Stimulated activated CD4-positive, alpha-beta T cell treated with anti-CD3 and anti-CD28 coated beads, Interleukin-4, amount 100 ng/mL, for 48 hours (primary cell): Measurements from ENCODE around the gene MDM1.

Experiments
- DNase-seq, 2 donors: peaks; one replicate each; pipeline ENCODE4 v3.0.0-alpha.2; 2020; ENCODE audit warnings: low read depth in 2 of 2

The MDM1 gene

GRCh38 chr12:68321140-68321539, 11.0 kb downstream of the MDM1 start:
- DNase-seq, result no peak

GRCh38 chr12:68319988-68320623, 12.1 kb downstream of the MDM1 start:
- DNase-seq, result no peak

- DNase-seq, result peak; percentile 12 to 15
Observed at GRCh38 chr12:68317047-68317667, 15.0 kb downstream of the MDM1 start.

- DNase-seq, result no peak
Observed at GRCh38 chr12:68310370-68310769, 21.8 kb downstream of the MDM1 start.

- no peak for DNase-seq
Observed at GRCh38 chr12:68306564-68306963, 25.6 kb downstream of the MDM1 start.

- DNase-seq, result no peak
Observed at GRCh38 chr12:68305278-68305677, 26.9 kb downstream of the MDM1 start.

- DNase-seq, result no peak
Observed at GRCh38 chr12:68304626-68305025, 27.5 kb downstream of the MDM1 start.

GRCh38 chr12:68303850-68304249, 28.3 kb downstream of the MDM1 start:
- no peak for DNase-seq

- no peak for DNase-seq
Observed at GRCh38 chr12:68297929-68298328, 34.2 kb downstream of the MDM1 start.

- no peak for DNase-seq
Observed at GRCh38 chr12:68294251-68294650, 37.9 kb downstream of the MDM1 start.

- no peak for DNase-seq
Observed at GRCh38 chr12:68293347-68293746, 38.8 kb downstream of the MDM1 start.

GRCh38 chr12:68292151-68292943, 39.8 kb downstream of the MDM1 start:
- no peak for DNase-seq

GRCh38 chr12:68291396-68292036, 40.6 kb downstream of the MDM1 start:
- DNase-seq, result no peak

GRCh38 chr12:68290126-68290525, 42.0 kb downstream of the MDM1 start:
- DNase-seq, result peak in 1 of 2 donors; percentile 22

- DNase-seq, result no peak
Observed at GRCh38 chr12:68287106-68287505, 45.1 kb downstream of the MDM1 start.

- DNase-seq, result no peak
Observed at GRCh38 chr12:68286396-68286795, 45.8 kb downstream of the MDM1 start.

GRCh38 chr12:68285541-68285940, 46.6 kb downstream of the MDM1 start:
- DNase-seq, result no peak

GRCh38 chr12:68281322-68282077, 50.7 kb downstream of the MDM1 start:
- no peak for DNase-seq

GRCh38 chr12:68280240-68280639, 51.9 kb downstream of the MDM1 start:
- no peak for DNase-seq

- no peak for DNase-seq
Observed at GRCh38 chr12:68279227-68280054, 52.7 kb downstream of the MDM1 start.

GRCh38 chr12:68276402-68276930, 55.7 kb downstream of the MDM1 start:
- no peak for DNase-seq
